Calu3 (cell line): ENCODE data around the gene IQCF2. TPM values are rescaled to one million over a fixed set of nuclear protein-coding genes. Genes with fewer than 3 reads are reported as not detected.
A peak's percentile ranks its signal among the peaks of the same experiment; 100 is the strongest.
"Not testable (repeated sequence)": the region's sequence is repeated elsewhere in the genome, so short reads cannot be mapped to it uniquely, and the experiment has no call there.

ENCODE experiments used
- BruUV-seq: library from RNA; stranded (reverse); fragments of 400-500 nt; replicated peaks from 2 replicates; lab custom pipeline; 2021; lab: Mats Ljungman, UMichigan
- CTCF ChIA-PET: fragments of 300-600 bp; sonication (Branson Sonifier 250); formaldehyde crosslinking; loops from one replicate; lab custom pipeline; 2022; ENCODE audit warnings: antibody characterized with exemption; lab: Charles Lee
- DNase-seq: peaks from one replicate; pipeline ENCODE4 v3.0.0; 2022
- H3K27ac Mint-ChIP-seq: one replicate; pipeline ENCODE4 v1.8.0; 2022; ENCODE audit warnings: mixed read lengths; ENCODE audit not compliant: unreplicated experiment
- H3K27me3 Mint-ChIP-seq: one replicate; pipeline ENCODE4 v1.8.0; 2022; ENCODE audit warnings: mixed read lengths; ENCODE audit not compliant: unreplicated experiment
- H3K36me3 Mint-ChIP-seq: one replicate; pipeline ENCODE4 v1.8.0; 2022; ENCODE audit warnings: mild to moderate bottlenecking, moderate library complexity, mixed read lengths; ENCODE audit not compliant: insufficient read depth, unreplicated experiment
- H3K4me1 Mint-ChIP-seq: one replicate; pipeline ENCODE4 v1.8.0; 2022; ENCODE audit warnings: mild to moderate bottlenecking, low read depth, mixed read lengths; ENCODE audit not compliant: unreplicated experiment
- H3K4me3 Mint-ChIP-seq: one replicate; pipeline ENCODE4 v1.8.0; 2022; ENCODE audit warnings: mild to moderate bottlenecking, low read depth, moderate library complexity, mixed read lengths; ENCODE audit not compliant: unreplicated experiment
- H3K9me3 Mint-ChIP-seq: one replicate; pipeline ENCODE4 v1.8.0; 2022; ENCODE audit warnings: low read depth, mixed read lengths; ENCODE audit not compliant: unreplicated experiment
- CTCF ChIP-seq: fragments of 200-600 bp; IDR thresholded peaks from one replicate; pipeline ENCODE4 v1.8.0; 2022; ENCODE audit warnings: antibody characterized with exemption; ENCODE audit not compliant: unreplicated experiment
- intact Hi-C: fragments of 100-400 bp; cut with micrococcal nuclease; formaldehyde crosslinking; loops from one replicate; pipeline ENCODE4 v1.10.0; 2022; ENCODE audit not compliant: unreplicated experiment
- total RNA-seq: library from RNA; stranded (reverse); gene quantifications from 2 replicates; pipeline ENCODE4 v1.2.3, GENCODE V29; 2022

Gene IQCF2
- total RNA-seq, 1 experiment from 2014 or later, result not detected

GRCh38 chr3:51894939-51895338, 33.5 kb downstream of the IQCF2 start:
- TF ChIP-seq CTCF, result no peak
- no peaks in the 10 kb centered on the region for H3K27me3 Mint-ChIP-seq
- no peak overlapping the region for H3K4me3 Mint-ChIP-seq
- intact Hi-C loops, result no loop called here
- peaks cover 18% of the 10 kb centered on the region for H3K4me1 Mint-ChIP-seq
- H3K27ac Mint-ChIP-seq, result no peak overlapping the region
- no TSS peak for BruUV-seq
- no peaks in the 10 kb centered on the region for H3K36me3 Mint-ChIP-seq
- DNase-seq, result no peak
- CTCF ChIA-PET, result no interaction called here
- H3K9me3 Mint-ChIP-seq, result no peaks in the 10 kb centered on the region

DNA sequence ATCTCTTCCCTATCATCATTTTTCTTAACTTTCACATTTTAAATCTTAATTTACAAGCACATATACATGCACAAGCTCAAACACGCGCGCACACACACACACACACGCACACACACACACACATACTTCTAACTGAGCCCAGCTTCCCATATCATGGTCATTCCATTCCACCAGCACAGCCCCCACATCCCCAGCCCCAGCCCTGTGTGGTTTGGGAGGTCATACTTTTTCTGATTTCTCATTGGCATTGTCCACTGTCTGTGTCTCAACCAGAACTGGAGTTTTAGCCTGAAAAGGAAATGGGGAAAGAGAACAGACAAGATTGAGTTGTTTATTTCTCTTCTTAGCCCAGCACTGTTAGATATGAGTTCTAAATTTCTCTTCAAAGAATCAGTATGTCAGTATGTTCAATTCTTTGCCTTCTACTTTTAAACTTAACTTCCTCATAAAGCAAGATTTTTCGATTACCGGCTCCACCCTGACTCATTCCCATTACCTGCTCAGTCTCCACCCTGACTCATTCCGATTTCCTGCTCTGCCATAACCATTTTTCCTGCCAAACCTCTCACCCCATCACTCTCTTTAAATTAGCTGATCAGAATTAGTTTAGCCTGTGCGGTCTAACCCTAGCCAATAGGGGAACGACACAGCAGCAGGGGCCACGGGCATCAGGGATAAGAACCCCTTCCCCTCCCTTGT, 35.3 kb downstream of the IQCF2 start:
- H3K4me3 Mint-ChIP-seq, result no peak overlapping the region
- CTCF ChIA-PET, result interaction anchor here (0.8 kb wide), 1 partner anchor 9 kb away, joined by 3 read pairs; no protein-coding TSS in a partner anchor
- no peak overlapping the region for H3K27ac Mint-ChIP-seq
- H3K9me3 Mint-ChIP-seq, result no peaks in the 10 kb centered on the region
- no peak for TF ChIP-seq CTCF
- BruUV-seq, result no TSS peak
- no peak for DNase-seq
- no peaks in the 10 kb centered on the region for H3K27me3 Mint-ChIP-seq
- no peaks in the 10 kb centered on the region for H3K36me3 Mint-ChIP-seq
- intact Hi-C loops, result no loop called here
- H3K4me1 Mint-ChIP-seq, result peaks cover 18% of the 10 kb centered on the region

- CTCF ChIA-PET, result interaction anchor here (0.8 kb wide), 1 partner anchor 10 kb away, joined by 3 read pairs; no protein-coding TSS in a partner anchor
- intact Hi-C loops, result no loop called here
- Mint-ChIP-seq H3K27ac (no peak overlapping the region), H3K27me3 (no peaks in the 10 kb centered on the region), H3K9me3 (no peaks in the 10 kb centered on the region), H3K36me3 (no peaks in the 10 kb centered on the region), H3K4me1 (peaks cover 23% of the 10 kb centered on the region), H3K4me3 (no peak overlapping the region)
- BruUV-seq, result no TSS peak
- DNase-seq, result no peak
- no peak for TF ChIP-seq CTCF
These were observed 36.0 kb downstream of the IQCF2 start for GRCh38 chr3:51897391-51897790.

DNA sequence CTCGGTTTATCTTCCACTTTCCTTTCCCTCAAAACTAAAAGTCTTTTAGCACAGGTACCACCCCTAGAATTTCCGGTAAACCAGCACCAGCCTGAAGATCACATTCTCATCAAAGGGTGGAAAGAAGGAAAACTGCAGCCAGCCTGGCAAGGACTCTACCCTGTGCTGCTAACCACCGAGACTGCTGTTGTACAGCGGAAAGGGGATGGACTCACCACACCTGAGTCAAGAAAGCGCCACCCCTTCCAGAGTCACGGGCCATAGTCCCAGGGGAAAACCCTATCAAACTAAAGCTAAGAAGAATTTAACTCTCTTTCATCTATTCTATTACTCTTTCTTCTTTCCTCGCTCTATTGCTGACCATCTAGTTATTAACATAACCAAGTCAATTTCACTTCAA, 38.6 kb downstream of the IQCF2 start:
- H3K27ac Mint-ChIP-seq, intact Hi-C loops, CTCF ChIA-PET, H3K9me3 Mint-ChIP-seq, H3K4me3 Mint-ChIP-seq, H3K27me3 Mint-ChIP-seq, H3K36me3 Mint-ChIP-seq, BruUV-seq: not testable (repeated sequence)
- DNase-seq, result peak; percentile 9
- H3K4me1 Mint-ChIP-seq, result peaks cover 29% of the 10 kb centered on the region

DNA sequence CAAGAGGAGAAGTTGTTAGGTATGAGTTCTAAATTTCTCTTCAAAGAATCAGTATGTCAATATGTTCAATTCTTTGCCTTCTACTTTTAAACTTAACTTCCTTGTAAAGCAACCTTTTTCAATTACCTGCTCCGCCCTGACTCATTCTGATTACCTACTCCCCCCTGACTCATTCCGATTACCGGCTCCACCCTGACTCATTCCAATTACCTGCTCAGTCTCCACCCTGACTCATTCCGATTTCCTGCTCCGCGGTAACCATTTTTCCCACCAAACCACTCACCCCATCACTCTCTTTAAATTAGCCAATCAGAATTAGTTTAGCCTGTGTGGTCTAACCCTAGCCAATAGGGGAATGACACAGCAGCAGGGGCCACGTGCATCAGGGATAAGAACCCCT, 40.9 kb downstream of the IQCF2 start:
- BruUV-seq, intact Hi-C loops, H3K4me3 Mint-ChIP-seq, H3K36me3 Mint-ChIP-seq, H3K27me3 Mint-ChIP-seq: not testable (repeated sequence)
- CTCF ChIA-PET, result interaction anchor here (0.9 kb wide), 1 partner anchor 15 kb away, joined by 3 read pairs; no protein-coding TSS in a partner anchor
- Mint-ChIP-seq H3K9me3 (peaks cover 12% of the 10 kb centered on the region), H3K4me1 (peaks cover 20% of the 10 kb centered on the region), H3K27ac (peak overlapping the region; percentile 75)
- peak; percentile 73 for DNase-seq
